ENCODE results near the gene PCDHGA1. TPM values are rescaled to one million over a fixed set of nuclear protein-coding genes. Genes with fewer than 3 reads are reported as not detected.

Gene PCDHGA1
- total RNA-seq, 4 donors from 2014 or later: 0.65 to 0.97 (median 0.71) TPM

DNA sequence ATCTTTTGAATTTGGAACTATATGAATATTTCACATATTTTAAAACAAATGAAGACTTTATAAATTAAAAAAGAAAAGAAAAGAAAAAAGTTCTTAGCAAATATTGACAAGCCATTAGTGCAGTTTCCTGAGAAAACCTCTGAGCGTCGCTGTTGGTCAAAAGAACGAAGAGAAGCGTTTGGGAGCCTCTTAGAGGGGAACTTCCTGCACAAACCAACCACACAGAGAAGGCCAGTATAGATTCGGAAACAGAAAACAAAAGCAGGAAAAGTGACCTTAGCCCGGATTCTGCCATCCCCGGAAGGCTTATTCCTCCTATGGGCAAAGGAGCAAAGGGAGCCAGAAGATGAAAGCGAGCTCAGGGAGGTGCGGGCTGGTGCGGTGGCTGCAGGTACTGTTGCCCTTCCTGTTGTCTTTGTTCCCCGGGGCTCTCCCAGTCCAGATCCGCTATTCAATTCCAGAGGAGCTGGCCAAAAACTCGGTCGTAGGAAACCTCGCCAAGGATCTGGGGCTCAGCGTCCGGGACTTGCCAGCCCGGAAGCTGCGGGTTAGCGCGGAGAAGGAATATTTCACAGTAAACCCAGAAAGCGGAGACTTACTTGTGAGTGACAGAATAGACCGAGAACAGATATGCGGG lies 29.6 kb downstream of the PCDHGA1 start, which contains the start of gene PCDHGB2:
Gene PCDHGB2 (plus strand): TSS at position 205 of the 637 bp plus-strand sequence. CDS start 142 bp downstream, at position 347.
- no peak for DNase-seq
- Histone ChIP-seq H3K9me3 (peaks cover 0 to 15% (median 6%) of the 10 kb centered on the region in 3 donors), H3K27me3 (peaks cover 0 to 39% (median 35%) of the 10 kb centered on the region in 3 donors), H3K27ac (peak within 1 kb of the TSS; percentile 30 to 67 (median 52)), H3K36me3 (no peaks in the 10 kb centered on the region), H3K4me3 (peak within 1 kb of the TSS; percentile 41 to 57 (median 42)), H3K4me1 (peaks cover 5 to 9% of the 10 kb centered on the region in 2 donors)
- intact Hi-C loops (cut with DNase I; ENCODE audit: low total_unique reads): loop anchor here (1.0 kb wide), 1 partner anchor 200 kb away; no protein-coding TSS in a partner anchor
- in situ Hi-C loops (cut with MboI; ENCODE audit: low sequenced_read_pairs in 4 of 4): no loop called here
- no peak for TF ChIP-seq POLR2A (IDR thresholded peaks at IDR 0.05)
- TF ChIP-seq, protein P1, sequence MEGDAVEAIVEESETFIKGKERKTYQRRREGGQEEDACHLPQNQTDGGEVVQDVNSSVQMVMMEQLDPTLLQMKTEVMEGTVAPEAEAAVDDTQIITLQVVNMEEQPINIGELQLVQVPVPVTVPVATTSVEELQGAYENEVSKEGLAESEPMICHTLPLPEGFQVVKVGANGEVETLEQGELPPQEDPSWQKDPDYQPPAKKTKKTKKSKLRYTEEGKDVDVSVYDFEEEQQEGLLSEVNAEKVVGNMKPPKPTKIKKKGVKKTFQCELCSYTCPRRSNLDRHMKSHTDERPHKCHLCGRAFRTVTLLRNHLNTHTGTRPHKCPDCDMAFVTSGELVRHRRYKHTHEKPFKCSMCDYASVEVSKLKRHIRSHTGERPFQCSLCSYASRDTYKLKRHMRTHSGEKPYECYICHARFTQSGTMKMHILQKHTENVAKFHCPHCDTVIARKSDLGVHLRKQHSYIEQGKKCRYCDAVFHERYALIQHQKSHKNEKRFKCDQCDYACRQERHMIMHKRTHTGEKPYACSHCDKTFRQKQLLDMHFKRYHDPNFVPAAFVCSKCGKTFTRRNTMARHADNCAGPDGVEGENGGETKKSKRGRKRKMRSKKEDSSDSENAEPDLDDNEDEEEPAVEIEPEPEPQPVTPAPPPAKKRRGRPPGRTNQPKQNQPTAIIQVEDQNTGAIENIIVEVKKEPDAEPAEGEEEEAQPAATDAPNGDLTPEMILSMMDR (IDR thresholded peaks at IDR 0.05 in 4 of 5, conservative IDR thresholded peaks at IDR 0.05 in 1 of 5): peak; percentile 26 to 48 (median 34)
- peak; percentile 30 to 71 for ATAC-seq

- peak overlapping the region; percentile 41 to 57 (median 42) for H3K4me3 ChIP-seq
- ATAC-seq (no peak), DNase-seq (no peak)
- H3K27me3 ChIP-seq: peaks cover 0 to 44% (median 31%) of the 10 kb centered on the region in 3 donors
- peaks cover 5 to 9% of the 10 kb centered on the region in 2 donors for H3K4me1 ChIP-seq
- H3K36me3 ChIP-seq: no peaks in the 10 kb centered on the region
- intact Hi-C loops (cut with DNase I; ENCODE audit: low total_unique reads) (loop anchor here (1.0 kb wide), 1 partner anchor 200 kb away; no protein-coding TSS in a partner anchor), in situ Hi-C loops (cut with MboI; ENCODE audit: low sequenced_read_pairs in 4 of 4) (no loop called here)
- TF ChIP-seq, protein P1 (IDR thresholded peaks at IDR 0.05 in 4 of 5, conservative IDR thresholded peaks at IDR 0.05 in 1 of 5): no peak
- no peak for TF ChIP-seq POLR2A (IDR thresholded peaks at IDR 0.05)
- peaks cover 0 to 21% (median 6%) of the 10 kb centered on the region in 3 donors for H3K9me3 ChIP-seq
- H3K27ac ChIP-seq: peak overlapping the region in 1 of 4 donors; percentile 62
Measured at GRCh38 chr5:141360685-141361084, 30.4 kb downstream of the PCDHGA1 start.

- in situ Hi-C loops (cut with MboI; ENCODE audit: low sequenced_read_pairs in 4 of 4) (no loop called here), intact Hi-C loops (cut with DNase I; ENCODE audit: low total_unique reads) (no loop called here)
- Histone ChIP-seq H3K9me3 (peaks cover 0 to 28% (median 6%) of the 10 kb centered on the region in 3 donors), H3K27ac (no peak overlapping the region), H3K36me3 (no peaks in the 10 kb centered on the region), H3K4me3 (peak overlapping the region in 1 of 4 donors; percentile 26), H3K27me3 (peaks cover 0 to 53% (median 38%) of the 10 kb centered on the region in 3 donors), H3K4me1 (peaks cover 5 to 8% of the 10 kb centered on the region in 2 donors)
- no peak for TF ChIP-seq POLR2A (IDR thresholded peaks at IDR 0.05)
- TF ChIP-seq, protein P1 (IDR thresholded peaks at IDR 0.05 in 4 of 5, conservative IDR thresholded peaks at IDR 0.05 in 1 of 5): no peak
- ATAC-seq (no peak), DNase-seq (no peak)
Measured at GRCh38 chr5:141362719-141363118, 32.4 kb downstream of the PCDHGA1 start.

- Histone ChIP-seq H3K4me1 (peaks cover 4 to 5% of the 10 kb centered on the region in 2 donors), H3K27me3 (peaks cover 0 to 53% (median 39%) of the 10 kb centered on the region in 3 donors), H3K36me3 (no peaks in the 10 kb centered on the region), H3K9me3 (peaks cover 0 to 28% (median 6%) of the 10 kb centered on the region in 3 donors), H3K27ac (no peak within 1 kb of the TSS), H3K4me3 (peak within 1 kb of the TSS; percentile 1 to 47 (median 16))
- in situ Hi-C loops (cut with MboI; ENCODE audit: low sequenced_read_pairs in 4 of 4): no loop called here
- intact Hi-C loops (cut with DNase I; ENCODE audit: low total_unique reads): no loop called here
- DNase-seq: no peak
- peak in 1 of 2 donors; percentile 19 for ATAC-seq
- TF ChIP-seq POLR2A (IDR thresholded peaks at IDR 0.05): no peak
- TF ChIP-seq, protein P1 (IDR thresholded peaks at IDR 0.05 in 4 of 5, conservative IDR thresholded peaks at IDR 0.05 in 1 of 5): peak in 1 of 5 experiments; percentile 21
Measured at GRCh38 chr5:141363952-141364660, 33.8 kb downstream of the PCDHGA1 start, which contains the start of gene PCDHGA5. Gene PCDHGA5 (plus strand): TSS chr5:141364162. CDS start chr5:141364331, 169 bp downstream.
